GM23248 (cell line): Measurements from ENCODE around the gene PKP1.

Experiments
- EZH2 ChIP-seq: fragments of 200-600 bp; sonication (generic); IDR thresholded peaks from 2 replicates; pipeline ENCODE4 v1.6.1; 2018; ENCODE audit warnings: antibody characterized with exemption, mild to moderate bottlenecking; ENCODE audit not compliant: insufficient read depth, poor library complexity, severe bottlenecking
- EZH2phosphoT487 ChIP-seq: fragments of 200-600 bp; sonication (generic); IDR thresholded peaks from 2 replicates; pipeline ENCODE4 v1.6.1; 2018; ENCODE audit warnings: antibody characterized with exemption, moderate library complexity, mild to moderate bottlenecking, low read depth; ENCODE audit not compliant: insufficient read depth

DNA sequence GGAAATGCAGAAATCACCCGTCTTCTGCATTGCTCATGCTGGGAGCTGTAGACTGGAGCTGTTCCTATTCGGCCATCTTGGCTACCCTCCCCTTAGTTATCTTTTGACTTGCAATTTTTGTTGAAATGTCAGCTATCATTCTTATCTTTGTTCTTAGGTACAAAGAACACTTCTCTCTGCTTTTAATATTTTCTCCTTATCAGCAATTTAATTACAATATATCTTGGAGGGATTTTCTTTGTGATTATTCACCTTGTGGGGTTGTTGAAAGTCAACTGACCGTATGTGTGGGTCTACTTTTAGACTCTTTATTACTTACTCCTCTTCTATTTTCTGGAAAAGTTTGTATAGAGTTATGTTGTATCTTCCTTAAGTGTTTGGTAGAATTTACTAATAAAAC lies 43.1 kb upstream of the PKP1 start:
- TF ChIP-seq EZH2 = no peak
- no peak for TF ChIP-seq EZH2phosphoT487
